Thymus (tissue), 11 donors: ENCODE measurements around the gene SECISBP2L. TPM values are rescaled to one million over a fixed set of nuclear protein-coding genes. Genes with fewer than 3 reads are reported as not detected.

ENCODE experiments used
- DNase-seq, 9 donors: peaks; one replicate each; pipeline ENCODE4 v3.0.0-alpha.2; 2013; ENCODE audit warnings: low spot score in 9 of 9, low read depth in 6 of 9, missing footprints in 1 of 9
- H3K27ac ChIP-seq, 2 donors: one replicate each; pipeline ENCODE4 v1.5.1; 2013; ENCODE audit warnings: control low read depth in 1 of 2, low read depth in 1 of 2, low read length in 1 of 2, mild to moderate bottlenecking in 1 of 2, moderate library complexity in 1 of 2
- H3K27me3 ChIP-seq, 2 donors: one replicate each; pipeline ENCODE4 v1.5.1; 2013; ENCODE audit warnings: low read length in 1 of 2; ENCODE audit not compliant: control insufficient read depth in 2 of 2, insufficient read depth in 1 of 2
- H3K36me3 ChIP-seq, 2 donors: one replicate each; pipeline ENCODE4 v1.5.1; 2013; ENCODE audit warnings: low read length in 1 of 2, mild to moderate bottlenecking in 1 of 2, moderate library complexity in 1 of 2; ENCODE audit not compliant: control insufficient read depth in 2 of 2, insufficient read depth in 2 of 2
- H3K4me1 ChIP-seq, 2 donors: one replicate each; pipeline ENCODE4 v1.5.1; 2013; ENCODE audit warnings: low read length in 2 of 2; ENCODE audit not compliant: control insufficient read depth in 2 of 2, insufficient read depth in 2 of 2
- H3K4me3 ChIP-seq, 2 donors: one replicate each; pipeline ENCODE4 v1.5.1; 2013; ENCODE audit warnings: low read length in 2 of 2, control low read depth in 1 of 2, mild to moderate bottlenecking in 1 of 2
- H3K9me3 ChIP-seq, 2 donors: one replicate each; pipeline ENCODE4 v1.5.1; 2013; ENCODE audit warnings: low read length in 1 of 2, mild to moderate bottlenecking in 1 of 2; ENCODE audit not compliant: control insufficient read depth in 2 of 2, insufficient read depth in 1 of 2
- WGBS: extraction: QIAGEN DNeasy Blood & Tissue Kit; methylation state at CpG from one replicate; pipeline ENCODE4 v1.1.7; 2013; 5-methylcytosine and 5-hydroxymethylcytosine counted together
- polyA plus RNA-seq: library from polyadenylated mRNA; stranded (reverse); fragments of 200-250 nt; gene quantifications from one replicate; pipeline ENCODE4 v1.2.3, GENCODE V29; 2013
- total RNA-seq: library from RNA; stranded (reverse); fragments of 120-200 nt; gene quantifications from one replicate; pipeline ENCODE4 v1.2.4, GENCODE V29; 2013
- donor health status: healthy.

The SECISBP2L gene
- total and polyA plus RNA-seq, 2 donors: 13.2 to 16.7 TPM

GRCh38 chr15:48946840-48947187, 99.4 kb downstream of the SECISBP2L start:
- 99% methylated on average over 1 of the region's 1 CpG for WGBS

GRCh38 chr15:48946074-48946839, 100.0 kb downstream of the SECISBP2L start:
- no peaks in the 10 kb centered on the region for H3K36me3 ChIP-seq
- no peak overlapping the region for H3K27ac ChIP-seq
- H3K4me1 ChIP-seq: no peaks in the 10 kb centered on the region
- no peaks in the 10 kb centered on the region for H3K9me3 ChIP-seq
- no peaks in the 10 kb centered on the region for H3K27me3 ChIP-seq
- no peak overlapping the region for H3K4me3 ChIP-seq
- WGBS: 54% methylated on average over 5 of the region's 5 CpGs
- no peak for DNase-seq

More at GRCh38 chr15:48946840-48947187, 99.4 kb downstream of the SECISBP2L start:
- Histone ChIP-seq H3K27me3 (no peaks in the 10 kb centered on the region), H3K36me3 (no peaks in the 10 kb centered on the region), H3K4me3 (no peak overlapping the region), H3K4me1 (no peaks in the 10 kb centered on the region), H3K27ac (no peak overlapping the region), H3K9me3 (no peaks in the 10 kb centered on the region)
- no peak for DNase-seq

GRCh38 chr15:48945386-48945785, 100.9 kb downstream of the SECISBP2L start:
- Histone ChIP-seq H3K27ac (no peak overlapping the region), H3K27me3 (no peaks in the 10 kb centered on the region), H3K9me3 (no peaks in the 10 kb centered on the region), H3K4me1 (no peaks in the 10 kb centered on the region), H3K36me3 (no peaks in the 10 kb centered on the region), H3K4me3 (no peak overlapping the region)
- DNase-seq: no peak
- WGBS: 94% methylated on average over 2 of the region's 2 CpGs

- WGBS: 93% methylated on average over 5 of the region's 5 CpGs
- DNase-seq: no peak
- no peak overlapping the region for H3K4me3 ChIP-seq
- H3K4me1 ChIP-seq: no peaks in the 10 kb centered on the region
- no peak overlapping the region for H3K27ac ChIP-seq
- H3K9me3 ChIP-seq: no peaks in the 10 kb centered on the region
- no peaks in the 10 kb centered on the region for H3K36me3 ChIP-seq
- H3K27me3 ChIP-seq: no peaks in the 10 kb centered on the region
Observed at GRCh38 chr15:48941904-48942303, 104.3 kb downstream of the SECISBP2L start.

- H3K4me3 ChIP-seq: no peak overlapping the region
- no peaks in the 10 kb centered on the region for H3K9me3 ChIP-seq
- no peaks in the 10 kb centered on the region for H3K36me3 ChIP-seq
- no peak overlapping the region for H3K27ac ChIP-seq
- no peak for DNase-seq
- no peaks in the 10 kb centered on the region for H3K4me1 ChIP-seq
- H3K27me3 ChIP-seq: no peaks in the 10 kb centered on the region
- 97% methylated on average over 6 of the region's 6 CpGs for WGBS
Observed at GRCh38 chr15:48940508-48940907, 105.7 kb downstream of the SECISBP2L start.

- Histone ChIP-seq H3K4me3 (no peak overlapping the region), H3K36me3 (no peaks in the 10 kb centered on the region), H3K4me1 (no peaks in the 10 kb centered on the region), H3K27ac (no peak overlapping the region), H3K9me3 (no peaks in the 10 kb centered on the region), H3K27me3 (no peaks in the 10 kb centered on the region)
- no peak for DNase-seq
- 97% methylated on average over 4 of the region's 4 CpGs for WGBS
Observed at GRCh38 chr15:48939648-48940047, 106.6 kb downstream of the SECISBP2L start.

Other genes with a start within 250 kb of the SECISBP2L start
- 9.1 TPM for gene CEP152, start 235.4 kb downstream of the SECISBP2L start, total RNA-seq
- 3.0 TPM for gene CEP152, start 235.4 kb downstream of the SECISBP2L start, polyA plus RNA-seq
- 225 TPM for gene EID1, start 168.3 kb downstream of the SECISBP2L start, total RNA-seq
- gene EID1, start 168.3 kb downstream of the SECISBP2L start, polyA plus RNA-seq: 182 TPM
- 0.94 TPM for gene SHC4, start 82.5 kb downstream of the SECISBP2L start, total RNA-seq
- gene SHC4, start 82.5 kb downstream of the SECISBP2L start, polyA plus RNA-seq: 0.64 TPM
- 47.7 TPM for gene COPS2, start 109.2 kb upstream of the SECISBP2L start, total RNA-seq
- 47.3 TPM for gene COPS2, start 109.2 kb upstream of the SECISBP2L start, polyA plus RNA-seq
- gene GALK2, start 123.8 kb upstream of the SECISBP2L start, total RNA-seq: 35.0 TPM
- gene GALK2, start 123.8 kb upstream of the SECISBP2L start, polyA plus RNA-seq: 13.9 TPM